H1 (cell line): ENCODE results near the gene PIK3R1. TPM values are rescaled to one million over a fixed set of nuclear protein-coding genes. Genes with fewer than 3 reads are reported as not detected.

Experiments used
- CTCF ChIA-PET: fragments of 300-600 bp; sonication (Branson Sonifier 250); formaldehyde crosslinking; loops from one replicate; lab custom pipeline; 2021; ENCODE audit not compliant: partially characterized antibody; lab: Charles Lee
- POLR2A ChIA-PET: fragments of 300-600 bp; sonication (Branson Sonifier 250); formaldehyde crosslinking; loops from one replicate; lab custom pipeline; 2021; ENCODE audit warnings: inconsistent platforms; ENCODE audit not compliant: partially characterized antibody; lab: Charles Lee
- DNase-seq, 2 experiments: peaks; one replicate each; pipeline versions ENCODE4 v3.0.0 to v3.0.0-alpha.2; 2010 to 2022; ENCODE audit warnings: low spot score in 2 of 2, low read depth in 1 of 2, mixed read lengths in 1 of 2
- FAIRE-seq: peaks from 2 replicates; lab custom pipeline; 2011; peaks lifted over from hg19 to GRCh38; lab: Jason Lieb, UNC
- H2AFZ ChIP-seq: 2 replicates; pipeline ENCODE4 v1.8.1; 2012; ENCODE audit warnings: low read length, inconsistent platforms
- H2AK5ac ChIP-seq: 2 replicates; pipeline ENCODE4 v1.6.1; 2013; ENCODE audit warnings: low read depth, low read length
- H2BK120ac ChIP-seq: replicated peaks from 2 replicates; pipeline ENCODE3; 2013; ENCODE audit warnings: low read depth, low read length, inconsistent platforms
- H2BK12ac ChIP-seq: 2 replicates; pipeline ENCODE4 v1.6.1; 2013; ENCODE audit warnings: low read depth, low read length
- H2BK15ac ChIP-seq: 2 replicates; pipeline ENCODE4 v1.6.1; 2013; ENCODE audit warnings: low read length
- H2BK20ac ChIP-seq: 2 replicates; pipeline ENCODE4 v1.6.1; 2013; ENCODE audit warnings: low read length
- H2BK5ac ChIP-seq: 2 replicates; pipeline ENCODE4 v1.6.1; 2013; ENCODE audit warnings: low read depth, low read length
- H3K14ac ChIP-seq: 2 replicates; pipeline ENCODE4 v1.6.1; 2013; ENCODE audit warnings: inconsistent platforms; ENCODE audit not compliant: insufficient read length
- H3K18ac ChIP-seq: 2 replicates; pipeline ENCODE4 v1.6.1; 2013; ENCODE audit warnings: low read length; ENCODE audit errors: extremely low read depth
- H3K23ac ChIP-seq: 2 replicates; pipeline ENCODE4 v1.6.1; 2013; ENCODE audit warnings: inconsistent platforms; ENCODE audit not compliant: insufficient read length
- H3K23me2 ChIP-seq: 2 replicates; pipeline ENCODE4 v1.6.1; 2013; ENCODE audit warnings: low read depth, low read length
- H3K27ac ChIP-seq: 2 replicates; pipeline ENCODE4 v1.6.1; 2011; ENCODE audit warnings: low read depth, low read length, inconsistent platforms
- H3K27me3 ChIP-seq, 4 experiments: replicated peaks in 1 of 4; 1 replicate in 1 of 4; 2 replicates in 3 of 4; pipeline versions ENCODE4 v1.6.1 to v1.8.1; 2011 to 2013; ENCODE audit warnings: low read length in 3 of 4, mild to moderate bottlenecking in 3 of 4, inconsistent platforms in 2 of 4, mixed read lengths in 2 of 4, moderate library complexity in 1 of 4; ENCODE audit not compliant: control insufficient read depth in 3 of 4, insufficient read depth in 3 of 4; ENCODE audit errors: extremely low read depth in 1 of 4
- H3K36me3 ChIP-seq, 4 experiments: 2 replicates each; pipeline versions ENCODE4 v1.6.1 to v1.8.1; 2011 to 2013; ENCODE audit warnings: mild to moderate bottlenecking in 4 of 4, low read length in 3 of 4, moderate library complexity in 2 of 4, control low read depth in 1 of 4, inconsistent platforms in 1 of 4; ENCODE audit not compliant: insufficient read depth in 4 of 4, control insufficient read depth in 2 of 4
- H3K4ac ChIP-seq: replicated peaks from 2 replicates; pipeline ENCODE3; 2013; ENCODE audit warnings: low read length, low read depth, mixed read lengths, inconsistent platforms; ENCODE audit not compliant: insufficient read length
- H3K4me1 ChIP-seq, 4 experiments: replicated peaks in 1 of 4; 1 replicate in 1 of 4; 2 replicates in 3 of 4; pipeline versions ENCODE4 v1.6.1 to v1.8.1; 2011 to 2013; ENCODE audit warnings: low read length in 3 of 4, inconsistent platforms in 2 of 4, mixed read lengths in 1 of 4; ENCODE audit not compliant: insufficient read depth in 4 of 4, control insufficient read depth in 3 of 4
- H3K4me2 ChIP-seq, 2 experiments: 2 replicates each; pipeline versions ENCODE4 v1.6.1 to v1.8.1; 2011 to 2013; ENCODE audit warnings: low read depth in 2 of 2, low read length in 2 of 2, control low read depth in 1 of 2, inconsistent platforms in 1 of 2, mild to moderate bottlenecking in 1 of 2; ENCODE audit not compliant: insufficient read depth in 1 of 2
- H3K4me3 ChIP-seq, 4 experiments: fragments of 200-600, 300-600 bp in 1 of 4; sonication (generic), shearing (Covaris generic), sonication (Bioruptor Twin) in 1 of 4; 2 replicates each; pipeline versions ENCODE4 v1.5.1 to v1.8.1; 2011 to 2016; ENCODE audit warnings: low read length in 4 of 4, low read depth in 3 of 4, control low read depth in 2 of 4, inconsistent platforms in 2 of 4, mild to moderate bottlenecking in 2 of 4, mixed read lengths in 1 of 4, moderate library complexity in 1 of 4; ENCODE audit not compliant: insufficient read depth in 2 of 4; ENCODE audit errors: extremely low read depth in 1 of 4
- H3K56ac ChIP-seq: replicated peaks from 2 replicates; pipeline ENCODE3; 2013; ENCODE audit warnings: low read depth, mild to moderate bottlenecking, mixed read lengths, low read length, inconsistent platforms; ENCODE audit not compliant: insufficient read length
- H3K79me1 ChIP-seq: 2 replicates; pipeline ENCODE4 v1.6.1; 2013; ENCODE audit warnings: low read depth, low read length, control low read depth
- H3K79me2 ChIP-seq, 2 experiments: 2 replicates each; pipeline versions ENCODE4 v1.6.1 to v1.8.1; 2012 to 2013; ENCODE audit warnings: low read length in 2 of 2, mild to moderate bottlenecking in 2 of 2, inconsistent platforms in 1 of 2; ENCODE audit not compliant: insufficient read depth in 2 of 2, control insufficient read depth in 1 of 2
- H3K9ac ChIP-seq, 4 experiments: replicated peaks in 1 of 4; 1 replicate in 1 of 4; 2 replicates in 3 of 4; pipeline versions ENCODE4 v1.6.1 to v1.8.1; 2011 to 2013; ENCODE audit warnings: low read depth in 3 of 4, low read length in 3 of 4, control low read depth in 2 of 4, mild to moderate bottlenecking in 2 of 4, moderate library complexity in 2 of 4, inconsistent platforms in 1 of 4; ENCODE audit errors: extremely low read depth in 1 of 4
- H3K9me3 ChIP-seq, 2 experiments: 2 replicates each; pipeline versions ENCODE4 v1.6.1 to v1.8.1; 2012 to 2013; ENCODE audit warnings: mild to moderate bottlenecking in 2 of 2, moderate library complexity in 2 of 2, control low read depth in 1 of 2, inconsistent platforms in 1 of 2, low read depth in 1 of 2, low read length in 1 of 2, mixed read lengths in 1 of 2; ENCODE audit not compliant: insufficient read depth in 2 of 2
- H4K20me1 ChIP-seq, 2 experiments: replicated peaks in 1 of 2; 2 replicates each; pipeline versions ENCODE3 to v1.8.1; 2011 to 2013; ENCODE audit warnings: inconsistent platforms in 2 of 2, low read length in 2 of 2, mild to moderate bottlenecking in 1 of 2; ENCODE audit not compliant: insufficient read depth in 2 of 2, control insufficient read depth in 1 of 2
- H4K5ac ChIP-seq: 2 replicates; pipeline ENCODE4 v1.6.1; 2013; ENCODE audit warnings: low read length, low read depth, mixed read lengths, inconsistent platforms; ENCODE audit not compliant: insufficient read length
- H4K8ac ChIP-seq: 2 replicates; pipeline ENCODE4 v1.8.0; 2013; ENCODE audit warnings: mild to moderate bottlenecking, moderate library complexity, low read length, inconsistent platforms; ENCODE audit not compliant: insufficient read depth; ENCODE audit errors: extremely low read depth
- H4K91ac ChIP-seq: replicated peaks from 2 replicates; pipeline ENCODE3; 2013; ENCODE audit warnings: low read length, mixed read lengths, inconsistent platforms; ENCODE audit not compliant: insufficient read length
- KDM1A ChIP-seq: fragments of 200-600, 300-600 bp; sonication (generic); IDR thresholded peaks from 2 replicates; pipeline ENCODE4 v1.7.1; 2016; ENCODE audit warnings: mild to moderate bottlenecking, low read length, borderline replicate concordance
- MAX ChIP-seq: IDR thresholded peaks from 2 replicates; pipeline ENCODE4 v1.6.1; 2012; ENCODE audit warnings: inconsistent platforms
- PHF8 ChIP-seq: fragments of 200-600 bp; sonication (generic); conservative IDR thresholded peaks from 2 replicates; pipeline ENCODE4 v1.7.1; 2012; ENCODE audit warnings: low read depth, mild to moderate bottlenecking, inconsistent platforms, low read length, moderate library complexity
- POLR2AphosphoS5 ChIP-seq: IDR thresholded peaks from 2 replicates; pipeline ENCODE4 v1.6.1; 2011; ENCODE audit warnings: low read depth, low read length
- POU5F1 ChIP-seq: IDR thresholded peaks from 2 replicates; pipeline ENCODE4 v1.6.1; 2011; ENCODE audit warnings: low read depth, mild to moderate bottlenecking, low read length, moderate library complexity
- RAD21 ChIP-seq, 2 experiments: IDR thresholded peaks in 1 of 2; conservative IDR thresholded peaks in 1 of 2; 2 replicates each; pipeline ENCODE4 v1.6.1; 2011; ENCODE audit warnings: low read depth in 2 of 2, low read length in 2 of 2, improper control_type of control experiment in 1 of 2, inconsistent platforms in 1 of 2, mild to moderate bottlenecking in 1 of 2, moderate library complexity in 1 of 2
- RXRA ChIP-seq: IDR thresholded peaks from 2 replicates; pipeline ENCODE4 v1.6.1; 2011; ENCODE audit warnings: low read depth, mild to moderate bottlenecking, low read length, moderate library complexity; ENCODE audit not compliant: insufficient read depth
- SP1 ChIP-seq: IDR thresholded peaks from 2 replicates; pipeline ENCODE4 v1.6.1; 2011; ENCODE audit warnings: low read depth, low read length
- SP4 ChIP-seq: IDR thresholded peaks from 2 replicates; pipeline ENCODE4 v1.6.1; 2012; ENCODE audit warnings: low read length, inconsistent platforms
- SRF ChIP-seq: IDR thresholded peaks from 2 replicates; pipeline ENCODE4 v1.6.1; 2011; ENCODE audit warnings: mild to moderate bottlenecking, low read depth, low read length, moderate library complexity
- TAF1 ChIP-seq: IDR thresholded peaks from 2 replicates; pipeline ENCODE4 v1.6.1; 2011; ENCODE audit warnings: mild to moderate bottlenecking, low read depth, low read length
- TAF7 ChIP-seq: optimal IDR thresholded peaks from 2 replicates; pipeline ENCODE3; 2011; ENCODE audit warnings: low read depth, mild to moderate bottlenecking, inconsistent platforms, low read length, moderate library complexity, borderline replicate concordance
- TCF12 ChIP-seq: IDR thresholded peaks from 2 replicates; pipeline ENCODE4 v1.6.1; 2011; ENCODE audit warnings: low read depth, mild to moderate bottlenecking, low read length
- YY1 ChIP-seq: IDR thresholded peaks from 2 replicates; pipeline ENCODE4 v1.6.1; 2011; ENCODE audit warnings: low read depth, mild to moderate bottlenecking, low read length
- ZNF274 ChIP-seq: IDR thresholded peaks from 2 replicates; pipeline ENCODE4 v1.7.0; 2012; ENCODE audit warnings: low read length, borderline replicate concordance; ENCODE audit errors: extremely low read depth
- WGBS, 2 experiments: shearing (Covaris generic) in 1 of 2; methylation state at CpG; one replicate each; pipeline versions ENCODE4 v1.1.6 to v1.1.7; 2013 to 2015; ENCODE audit warnings: low lambda C conversion rate in 2 of 2, mixed read lengths in 2 of 2, inconsistent platforms in 1 of 2, low coverage in 1 of 2, missing lambda C conversion rate in 1 of 2; ENCODE audit not compliant: insufficient replicate concordance in 2 of 2, insufficient coverage in 1 of 2, insufficient read length in 1 of 2; ENCODE audit errors: extremely low coverage in 1 of 2, missing lambda C conversion rate in 1 of 2; 5-methylcytosine and 5-hydroxymethylcytosine counted together
- polyA plus RNA-seq, 7 experiments: library from polyadenylated mRNA; depleted of rRNA in 3 of 7; stranded (reverse) in 5 of 7; unstranded in 2 of 7; fragments of >200 nt in 5 of 7; fragments of 200-250 nt in 2 of 7; gene quantifications; 1 replicate in 5 of 7; 2 replicates in 1 of 7; 4 replicates in 1 of 7; pipeline versions ENCODE4 v1.2.1 to v1.2.3, GENCODE V29; 2011 to 2013; ENCODE audit warnings: missing spikeins in 2 of 7, mixed read lengths in 2 of 7
- total RNA-seq: library from RNA; stranded (reverse); fragmentation: NEBNext Ultra II Directional; extraction: Animal tissue kit (Norgen Biotek cat#: 25700); gene quantifications from 2 replicates; pipeline ENCODE4 v1.2.1, GENCODE V29; 2021

PIK3R1 gene
- total and polyA plus RNA-seq, 2 of the 8 experiments (the other 6 are each of a cell fraction or from before 2014, with no cell fraction given), result 2.3 to 13.7 TPM

DNA sequence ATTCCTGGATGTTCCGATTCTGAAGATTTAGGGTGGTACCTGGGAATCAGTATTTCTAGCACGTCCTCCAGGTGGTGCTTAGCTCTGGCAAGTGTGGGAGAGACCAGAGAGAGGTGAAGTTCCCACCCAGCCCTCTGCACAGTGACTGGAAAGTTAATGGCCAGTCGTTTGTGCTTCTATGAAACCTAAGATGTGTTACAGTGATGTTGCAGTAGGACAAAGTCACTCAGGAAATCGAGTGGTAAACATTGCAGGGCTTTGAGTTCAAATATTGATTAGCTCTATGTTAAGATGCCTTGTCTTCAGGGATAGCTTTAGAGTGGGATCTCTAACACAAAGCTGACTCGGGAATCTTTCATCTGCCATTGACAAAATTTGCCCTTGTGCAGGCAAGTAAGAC, 55.6 kb downstream of the PIK3R1 start:
- no peak overlapping the region for H3K18ac ChIP-seq
- no peaks in the 10 kb centered on the region for H3K9me3 ChIP-seq
- no peaks in the 10 kb centered on the region for H3K79me2 ChIP-seq
- no peaks in the 10 kb centered on the region for H3K79me1 ChIP-seq
- no peak overlapping the region for H4K91ac ChIP-seq
- H3K4me3 ChIP-seq, result no peak overlapping the region
- no peak overlapping the region for H2BK5ac ChIP-seq
- no peak overlapping the region for H4K8ac ChIP-seq
- H2BK12ac ChIP-seq, result no peak overlapping the region
- H3K56ac ChIP-seq, result no peak overlapping the region
- no peak overlapping the region for H2AK5ac ChIP-seq
- peaks cover 0 to 4% (median 0%) of the 10 kb centered on the region in 4 experiments; a peak in 1 of 7 replicates for H3K4me1 ChIP-seq
- H2AFZ ChIP-seq, result no peak overlapping the region
- POLR2A ChIA-PET, result no interaction called here
- FAIRE-seq, result no peak
- no peak overlapping the region for H2BK20ac ChIP-seq
- no peaks in the 10 kb centered on the region for H3K23me2 ChIP-seq
- no peaks in the 10 kb centered on the region; a peak in 1 of 8 replicates for H3K36me3 ChIP-seq
- H4K5ac ChIP-seq, result no peak overlapping the region
- WGBS, 2 experiments, result 91% methylated on average over 5 of the region's 5 CpGs; no CpG with 5 or more reads in 1 of the 2 experiments
- no peak overlapping the region for H3K27ac ChIP-seq
- no peak overlapping the region for H3K23ac ChIP-seq
- H3K9ac ChIP-seq, result no peak overlapping the region
- no peaks in the 10 kb centered on the region for H3K27me3 ChIP-seq
- no peak overlapping the region for H2BK120ac ChIP-seq
- H3K4ac ChIP-seq, result no peak overlapping the region
- no peak for DNase-seq
- H2BK15ac ChIP-seq, result no peak overlapping the region
- H3K4me2 ChIP-seq, result no peak overlapping the region
- no peak overlapping the region for H3K14ac ChIP-seq
- H4K20me1 ChIP-seq, result no peaks in the 10 kb centered on the region
- CTCF ChIA-PET, result interaction anchor here (1.0 to 2.0 kb wide), 6 partner anchors 10 to 101 kb away, joined by 3 to 14 read pairs (median 4); no protein-coding TSS in a partner anchor
- TF ChIP-seq TAF7 (no peak), TAF1 (no peak), PHF8 (no peak), TCF12 (no peak), SP1 (no peak), MAX (no peak), RAD21 (IDR thresholded peaks at IDR 0.05 in 1 of 2, conservative IDR thresholded peaks at IDR 0.05 in 1 of 2; ENCODE audit: low read depth in 2 of 2, low read length in 2 of 2) (no peak), YY1 (no peak), POU5F1 (no peak), SP4 (no peak), KDM1A (no peak), RXRA (no peak), ZNF274 (no peak), SRF (no peak), POLR2AphosphoS5 (no peak)
